K562 (cell line): ENCODE data around the gene MADD. TPM values are rescaled to one million over a fixed set of nuclear protein-coding genes. Genes with fewer than 3 reads are reported as not detected.

Experiments
- ATAC-seq: fragments of 200-7000 bp; cut with Tn5 transposase; 3 replicates; pipeline ENCODE4 v1.9.1; 2020; ENCODE audit warnings: moderate library complexity
- BruUV-seq: library from RNA; stranded (reverse); fragments of 400-500 nt; replicated peaks from 2 replicates; lab custom pipeline; 2021; lab: Mats Ljungman, UMichigan
- CTCF ChIA-PET: fragments of 300-600 bp; formaldehyde crosslinking; extraction: SDS; loops from one replicate; lab custom pipeline; 2021; ENCODE audit warnings: low intra/inter-chr PET ratio; lab: Yijun Ruan, JAX
- POLR2A ChIA-PET: fragments of 300-600, 350-650 bp; sonication (Branson Sonifier 250); formaldehyde crosslinking; extraction: SDS; loops from one replicate; lab custom pipeline; 2021; ENCODE audit warnings: antibody characterized with exemption, inconsistent platforms; lab: Yijun Ruan, JAX
- DNase-seq, 4 experiments: peaks; one replicate each; pipeline versions ENCODE4 v3.0.0 to v3.0.0-alpha.2; 2011 to 2018; ENCODE audit warnings: low spot score in 3 of 4, mixed read lengths in 3 of 4; ENCODE audit errors: extremely low read depth in 1 of 4
- FAIRE-seq: peaks from 2 replicates; lab custom pipeline; 2011; peaks lifted over from hg19 to GRCh38; lab: Jason Lieb, UNC
- H2AFZ ChIP-seq: 2 replicates; pipeline ENCODE4 v1.6.0; 2011; ENCODE audit warnings: low read depth, low read length, control low read depth, inconsistent platforms
- H3K27ac ChIP-seq: fragments of 200-600 bp; 3 replicates; pipeline ENCODE4 v1.8.0; 2011; ENCODE audit warnings: low read depth, mild to moderate bottlenecking, control low read depth, inconsistent platforms, low read length, moderate library complexity, mixed read lengths; ENCODE audit errors: extremely low read depth
- H3K27me3 ChIP-seq, 2 experiments: fragments of 300-600 bp in 1 of 2; 2 replicates in 1 of 2; 3 replicates in 1 of 2; pipeline versions ENCODE4 v1.6.0 to v1.8.0; 2011; ENCODE audit warnings: inconsistent platforms in 2 of 2, low read length in 2 of 2, mild to moderate bottlenecking in 1 of 2, mixed read lengths in 1 of 2, moderate library complexity in 1 of 2; ENCODE audit not compliant: control insufficient read depth in 2 of 2, insufficient read depth in 2 of 2
- H3K36me3 ChIP-seq: fragments of 300-600 bp; 3 replicates; pipeline ENCODE4 v1.8.0; 2011; ENCODE audit warnings: mild to moderate bottlenecking, low read length, inconsistent platforms; ENCODE audit not compliant: control insufficient read depth, insufficient read depth
- H3K4me1 ChIP-seq, 2 experiments: fragments of 200-600 bp in 1 of 2; replicated peaks in 1 of 2; 2 replicates in 1 of 2; 3 replicates in 1 of 2; pipeline versions ENCODE4 v1.5.1 to v1.8.0; 2011; ENCODE audit warnings: inconsistent platforms in 2 of 2, low read length in 2 of 2, mild to moderate bottlenecking in 1 of 2, mixed read lengths in 1 of 2, moderate library complexity in 1 of 2; ENCODE audit not compliant: control insufficient read depth in 2 of 2, insufficient read depth in 2 of 2
- H3K4me2 ChIP-seq: 2 replicates; pipeline ENCODE4 v1.6.1; 2011; ENCODE audit warnings: low read length, control low read depth, inconsistent platforms, mixed read lengths; ENCODE audit not compliant: insufficient read depth
- H3K4me3 ChIP-seq: fragments of 200-600 bp; sonication (generic), shearing (Covaris generic); 2 replicates; pipeline ENCODE4 v1.5.1; 2016; ENCODE audit warnings: control low read depth, inconsistent platforms
- H3K79me2 ChIP-seq: fragments of 200-600 bp; 3 replicates; pipeline ENCODE4 v1.8.0; 2011; ENCODE audit warnings: low read length, inconsistent platforms; ENCODE audit not compliant: control insufficient read depth, insufficient read depth
- H3K9ac ChIP-seq, 2 experiments: 2 replicates each; pipeline versions ENCODE4 v1.6.0 to v1.6.1; 2011; ENCODE audit warnings: low read depth in 2 of 2, low read length in 2 of 2, control low read depth in 1 of 2, inconsistent platforms in 1 of 2, mild to moderate bottlenecking in 1 of 2, mixed read lengths in 1 of 2; ENCODE audit not compliant: insufficient read depth in 1 of 2
- H3K9me1 ChIP-seq: one replicate; pipeline ENCODE4 v1.6.0; 2011; ENCODE audit warnings: inconsistent platforms, mild to moderate bottlenecking, low read length, moderate library complexity; ENCODE audit not compliant: control insufficient read depth, insufficient read depth
- H3K9me3 ChIP-seq: replicated peaks from 2 replicates; pipeline ENCODE4 v1.5.1; 2011; ENCODE audit warnings: low read depth, low read length, inconsistent platforms; ENCODE audit not compliant: control insufficient read depth, insufficient read depth
- H4K20me1 ChIP-seq: replicated peaks from 2 replicates; pipeline ENCODE4 v1.6.1; 2011; ENCODE audit warnings: low read length, inconsistent platforms, mixed read lengths; ENCODE audit not compliant: control insufficient read depth, insufficient read depth
- FOXA1 ChIP-seq: fragments of 450-650 bp; IDR thresholded peaks from 2 replicates; pipeline ENCODE4 v1.6.1; 2016; ENCODE audit warnings: mild to moderate bottlenecking, borderline replicate concordance
- POLR2G ChIP-seq: fragments of 200-400 bp; formaldehyde crosslinking; IDR thresholded peaks from 2 replicates; pipeline ENCODE4 v1.6.1; 2017; ENCODE audit warnings: low read depth, mild to moderate bottlenecking, antibody characterized with exemption, low read length, moderate library complexity
- WGBS: fragments of 100-300 bp; shearing (Covaris generic); methylation state at CpG from one replicate; pipeline ENCODE4 v1.1.6; 2016; ENCODE audit warnings: low coverage, mixed read lengths; ENCODE audit not compliant: insufficient coverage; ENCODE audit errors: missing lambda C conversion rate; 5-methylcytosine and 5-hydroxymethylcytosine counted together
- in situ Hi-C: fragments of 300-500 bp; cut with MboI; formaldehyde crosslinking; loops from 4 replicates; pipeline ENCODE4 v1.15.0; 2018; ENCODE audit warnings: inconsistent platforms, mixed read lengths
- intact Hi-C: fragments of 100-400 bp; cut with micrococcal nuclease; formaldehyde crosslinking; loops from 2 replicates; pipeline ENCODE4 v1.14.2; 2022
- polyA plus RNA-seq, 8 experiments: library from polyadenylated mRNA; depleted of rRNA in 4 of 8; stranded (reverse) in 5 of 8; unstranded in 3 of 8; fragments of >200 nt; fragmentation: Nextera tagmentation in 2 of 8; fragmentation: Illumina TruSeq in 1 of 8; extraction: Ambion mirVana in 2 of 8; extraction: Trizol in 1 of 8; gene quantifications; 2 replicates each; pipeline versions ENCODE4 v1.2.1 to v1.2.3, GENCODE V29; 2011 to 2014; ENCODE audit warnings: inconsistent platforms in 1 of 8, missing spikeins in 1 of 8
- total RNA-seq, 7 experiments: library from RNA; depleted of rRNA in 6 of 7; stranded (reverse); fragments of >200 nt in 6 of 7; fragmentation: Illumina TruSeq in 2 of 7; extraction: Trizol in 2 of 7; gene quantifications; 2 replicates each; pipeline versions ENCODE4 v1.2.1 to v1.2.3, GENCODE V29; 2011 to 2021; ENCODE audit warnings: low replicate concordance in 1 of 7
- TF ChIP-seq, protein P1 (sequence below): fragments of 250-450 bp; sonication (Bioruptor Pico); IDR thresholded peaks from 2 replicates; pipeline ENCODE4 v1.9.0; 2021; ENCODE audit warnings: mild to moderate bottlenecking, inconsistent platforms

The MADD gene
- total and polyA plus RNA-seq, 9 of the 15 experiments (the other 6 are each of a cell fraction or from before 2014, with no cell fraction given): 0.68 to 57.6 (median 33.6) TPM

DNA sequence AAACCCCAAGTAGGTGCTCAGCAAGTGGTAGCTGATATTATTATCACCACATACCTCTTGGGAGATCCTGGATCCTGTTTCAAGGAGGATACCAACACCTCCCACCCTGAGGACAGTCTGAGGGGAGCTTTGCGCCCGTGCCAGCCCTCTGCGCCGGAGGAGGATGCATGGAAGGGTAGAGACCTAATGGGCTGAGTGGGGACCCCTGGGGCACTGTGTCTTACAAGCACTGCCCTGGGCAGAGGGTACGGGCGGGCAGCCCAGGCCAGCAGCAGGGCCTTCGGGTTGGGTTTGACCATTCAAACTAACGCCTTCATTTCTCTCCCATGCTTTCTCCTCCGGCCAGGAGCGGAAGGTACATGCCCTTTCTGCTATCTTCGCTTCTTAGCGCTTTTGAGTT is 56.3 kb downstream of the MADD start:
- BruUV-seq: no TSS peak
- Histone ChIP-seq H3K79me2 (no peaks in the 10 kb centered on the region), H3K4me1 (peaks cover 0 to 3% of the 10 kb centered on the region in 2 experiments; a peak in 1 of 5 replicates), H3K9me1 (no peaks in the 10 kb centered on the region), H3K27me3 (no peaks in the 10 kb centered on the region), H3K4me2 (no peak overlapping the region), H4K20me1 (no peaks in the 10 kb centered on the region), H3K27ac (no peak overlapping the region), H3K36me3 (peaks cover 39% of the 10 kb centered on the region; the same call in 2 of the 3 replicates), H3K9ac (no peak overlapping the region; a peak in 1 of 4 replicates), H3K9me3 (no peaks in the 10 kb centered on the region), H2AFZ (no peak overlapping the region), H3K4me3 (no peak overlapping the region)
- ChIA-PET POLR2A (no interaction called here), CTCF (no interaction called here)
- TF ChIP-seq, protein P1, sequence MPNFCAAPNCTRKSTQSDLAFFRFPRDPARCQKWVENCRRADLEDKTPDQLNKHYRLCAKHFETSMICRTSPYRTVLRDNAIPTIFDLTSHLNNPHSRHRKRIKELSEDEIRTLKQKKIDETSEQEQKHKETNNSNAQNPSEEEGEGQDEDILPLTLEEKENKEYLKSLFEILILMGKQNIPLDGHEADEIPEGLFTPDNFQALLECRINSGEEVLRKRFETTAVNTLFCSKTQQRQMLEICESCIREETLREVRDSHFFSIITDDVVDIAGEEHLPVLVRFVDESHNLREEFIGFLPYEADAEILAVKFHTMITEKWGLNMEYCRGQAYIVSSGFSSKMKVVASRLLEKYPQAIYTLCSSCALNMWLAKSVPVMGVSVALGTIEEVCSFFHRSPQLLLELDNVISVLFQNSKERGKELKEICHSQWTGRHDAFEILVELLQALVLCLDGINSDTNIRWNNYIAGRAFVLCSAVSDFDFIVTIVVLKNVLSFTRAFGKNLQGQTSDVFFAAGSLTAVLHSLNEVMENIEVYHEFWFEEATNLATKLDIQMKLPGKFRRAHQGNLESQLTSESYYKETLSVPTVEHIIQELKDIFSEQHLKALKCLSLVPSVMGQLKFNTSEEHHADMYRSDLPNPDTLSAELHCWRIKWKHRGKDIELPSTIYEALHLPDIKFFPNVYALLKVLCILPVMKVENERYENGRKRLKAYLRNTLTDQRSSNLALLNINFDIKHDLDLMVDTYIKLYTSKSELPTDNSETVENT (CRISPR knock-in tag): no peak
- 95% methylated on average over 12 of the region's 12 CpGs for WGBS
- intact Hi-C loops: no loop called here
- ATAC-seq (no peak), FAIRE-seq (no peak), DNase-seq (no peak)
- in situ Hi-C loops: no loop called here

DNA sequence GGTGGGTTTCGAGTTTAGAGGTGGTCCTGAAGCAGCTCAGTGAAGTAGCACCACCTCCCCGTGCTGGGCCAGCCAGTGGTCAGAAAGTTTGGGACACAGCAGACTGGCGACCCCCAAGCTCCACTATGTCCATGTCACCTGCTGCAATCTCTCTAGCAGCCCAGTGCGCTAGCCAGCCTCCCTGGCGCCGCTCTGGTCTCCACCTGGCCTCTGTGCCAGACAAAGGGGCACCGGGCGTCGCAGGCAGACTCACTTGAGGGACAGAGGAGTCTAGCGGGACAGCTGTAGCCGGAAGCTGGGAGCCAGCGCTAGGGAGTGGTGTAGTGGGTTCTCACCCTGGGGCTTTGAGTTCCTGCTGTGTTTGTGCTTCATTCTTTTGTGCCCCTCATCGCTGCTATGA is 57.1 kb downstream of the MADD start:
- Histone ChIP-seq H3K9ac (no peak overlapping the region; a peak in 1 of 4 replicates), H4K20me1 (no peaks in the 10 kb centered on the region), H3K4me1 (peaks cover 0 to 7% of the 10 kb centered on the region in 2 experiments; a peak in 1 of 5 replicates), H3K79me2 (no peaks in the 10 kb centered on the region), H3K9me3 (no peaks in the 10 kb centered on the region), H3K27ac (no peak overlapping the region), H3K9me1 (no peaks in the 10 kb centered on the region), H2AFZ (no peak overlapping the region), H3K27me3 (no peaks in the 10 kb centered on the region), H3K36me3 (peaks cover 30% of the 10 kb centered on the region; the same call in 2 of the 3 replicates), H3K4me3 (no peak overlapping the region), H3K4me2 (no peak overlapping the region)
- ChIA-PET POLR2A (no interaction called here), CTCF (no interaction called here)
- TF ChIP-seq FOXA1: no peak
- TF ChIP-seq POLR2G: 0 out of 2 replicates have a peak, but pooled peaks have one; percentile 36
- in situ Hi-C loops: no loop called here
- ATAC-seq (no peak), DNase-seq (no peak), FAIRE-seq (no peak)
- intact Hi-C loops: no loop called here
- WGBS: 93% methylated on average over 9 of the region's 13 CpGs
- no TSS peak for BruUV-seq
